Right cardiac atrium (tissue), 5 donors: ENCODE results near the gene P2RY13. TPM values are rescaled to one million over a fixed set of nuclear protein-coding genes. Genes with fewer than 3 reads are reported as not detected.

Experiments used
- polyA plus RNA-seq: library from polyadenylated mRNA; stranded (reverse); fragments of 200-250 nt; gene quantifications from one replicate; pipeline ENCODE4 v1.2.3, GENCODE V29; 2013
- total RNA-seq, 4 donors: library from RNA; stranded (reverse); fragmentation: NEBNext Ultra II Directional; extraction: Animal tissue kit (Norgen Biotek cat#: 25700); gene quantifications; one replicate each; pipeline ENCODE4 v1.2.1, GENCODE V29; 2021
- donor health status: healthy with polysubstance abuse.
- donor health status: DM: no; HTN: yes; CAD: no.
- donor health status: DM: no; HTN: no; CAD: no.
- donor health status: DM: no; HTN: yes; CAD: no; lungs with severe emphysema.
- donor health status: DM: yes; HTN: yes; CAD: no.

P2RY13 gene
- total and polyA plus RNA-seq, 5 donors, result 0.29 to 2.1 (median 1.4) TPM

Other genes with a start within 250 kb of the P2RY13 start
- 1 to 10 TPM in 1 of 4 donors, under 1 TPM in 3; 0.65 to 1.2 (median 0.77) TPM for gene MED12L, start 243.9 kb downstream of the P2RY13 start, total RNA-seq
- 0.25 TPM for gene MED12L, start 243.9 kb downstream of the P2RY13 start, polyA plus RNA-seq
- gene GPR171, start 126.3 kb downstream of the P2RY13 start, total RNA-seq, result under 1 TPM in 3 of 4 donors, not detected in 1; 0.20 to 0.50 (median 0.39) TPM
- gene GPR171, start 126.3 kb downstream of the P2RY13 start, polyA plus RNA-seq, result 0.34 TPM
- gene P2RY14, start 51.0 kb downstream of the P2RY13 start, total RNA-seq, result 1 to 10 TPM in 3 of 4 donors, under 1 TPM in 1; 0.39 to 1.3 (median 1.2) TPM
- 1.9 TPM for gene P2RY14, start 51.0 kb downstream of the P2RY13 start, polyA plus RNA-seq
- gene GPR87, start 12.7 kb downstream of the P2RY13 start, total RNA-seq, result not detected
- gene GPR87, start 12.7 kb downstream of the P2RY13 start, polyA plus RNA-seq, result not detected
- gene P2RY12, start 55.2 kb upstream of the P2RY13 start, total RNA-seq, result 1 to 10 TPM; 1.3 to 4.0 (median 1.4) TPM
- gene P2RY12, start 55.2 kb upstream of the P2RY13 start, polyA plus RNA-seq, result 1.2 TPM
- gene IGSF10, start 131.5 kb upstream of the P2RY13 start, total RNA-seq, result 10 to 100 TPM in 3 of 4 donors, 1 to 10 TPM in 1; 5.0 to 19.3 (median 14.0) TPM
- gene IGSF10, start 131.5 kb upstream of the P2RY13 start, polyA plus RNA-seq, result 12.3 TPM